Neural progenitor cell (in vitro differentiated cells): ENCODE data around the gene ADCY6. TPM values are rescaled to one million over a fixed set of nuclear protein-coding genes. Genes with fewer than 3 reads are reported as not detected.
A peak's percentile ranks its signal among the peaks of the same experiment; 100 is the strongest.

Experiments used
- DNase-seq: peaks from one replicate; pipeline ENCODE4 v3.0.0-alpha.2; 2016; ENCODE audit warnings: low spot score
- H2AFZ ChIP-seq: fragments of 200-600 bp; sonication (generic); replicated peaks from 2 replicates; pipeline ENCODE4 v1.6.1; 2016; ENCODE audit warnings: antibody characterized with exemption
- H3F3A ChIP-seq: fragments of 200-600 bp; sonication (generic); 2 replicates; pipeline ENCODE4 v1.6.1; 2016; ENCODE audit warnings: antibody characterized with exemption, low read depth
- H3K27ac ChIP-seq: fragments of 200-600 bp; sonication (generic); 2 replicates; pipeline ENCODE4 v1.5.1; 2016; ENCODE audit warnings: mild to moderate bottlenecking
- H3K27me3 ChIP-seq: fragments of 200-600 bp; sonication (generic); 2 replicates; pipeline ENCODE4 v1.6.1; 2016; ENCODE audit warnings: mild to moderate bottlenecking, moderate library complexity
- H3K36me3 ChIP-seq: fragments of 200-600 bp; sonication (generic); 2 replicates; pipeline ENCODE4 v1.5.1; 2016
- H3K4me1 ChIP-seq: fragments of 200-600 bp; sonication (generic); 2 replicates; pipeline ENCODE4 v1.6.1; 2016; ENCODE audit warnings: mixed run types
- H3K4me2 ChIP-seq: fragments of 200-600 bp; sonication (generic); 2 replicates; pipeline ENCODE4 v1.6.1; 2016
- H3K4me3 ChIP-seq: fragments of 200-600 bp; sonication (generic); 2 replicates; pipeline ENCODE4 v1.5.1; 2016
- H3K79me2 ChIP-seq: fragments of 200-600 bp; sonication (generic); 2 replicates; pipeline ENCODE4 v1.6.1; 2016; ENCODE audit warnings: low read depth
- H3K9ac ChIP-seq: fragments of 200-600 bp; sonication (generic); 2 replicates; pipeline ENCODE4 v1.6.1; 2016
- H3K9me3 ChIP-seq: fragments of 200-600 bp; sonication (generic); 2 replicates; pipeline ENCODE4 v1.5.1; 2016; ENCODE audit warnings: low read depth
- H4K20me1 ChIP-seq: fragments of 200-600 bp; sonication (generic); 2 replicates; pipeline ENCODE4 v1.6.1; 2016; ENCODE audit warnings: low read depth
- H3K27ac Mint-ChIP-seq: 3 replicates; pipeline ENCODE4 v1.8.0; 2021; ENCODE audit warnings: mixed read lengths
- H3K27me3 Mint-ChIP-seq: 2 replicates; pipeline ENCODE4 v1.8.0; 2022; ENCODE audit warnings: low read depth, mild to moderate bottlenecking, inconsistent platforms, moderate library complexity, mixed read lengths; ENCODE audit not compliant: insufficient read depth
- H3K36me3 Mint-ChIP-seq: 3 replicates; pipeline ENCODE4 v1.8.0; 2021; ENCODE audit warnings: mixed read lengths
- H3K4me1 Mint-ChIP-seq: 3 replicates; pipeline ENCODE4 v1.8.0; 2021; ENCODE audit warnings: mixed read lengths
- H3K4me3 Mint-ChIP-seq: 3 replicates; pipeline ENCODE4 v1.8.0; 2021; ENCODE audit warnings: mild to moderate bottlenecking, moderate library complexity, mixed read lengths
- H3K9me3 Mint-ChIP-seq: 3 replicates; pipeline ENCODE4 v1.8.0; 2020; ENCODE audit warnings: mixed read lengths
- CTCF ChIP-seq: fragments of 200-600 bp; sonication (generic); IDR thresholded peaks from 2 replicates; pipeline ENCODE4 v1.5.1; 2017; ENCODE audit warnings: antibody characterized with exemption, mild to moderate bottlenecking
- EZH2 ChIP-seq: fragments of 200-600 bp; sonication (generic); IDR thresholded peaks from 2 replicates; pipeline ENCODE4 v1.6.1; 2017; ENCODE audit warnings: antibody characterized with exemption, mild to moderate bottlenecking, moderate library complexity
- EZH2phosphoT487 ChIP-seq: fragments of 200-600 bp; sonication (generic); IDR thresholded peaks from 2 replicates; pipeline ENCODE4 v1.6.1; 2017; ENCODE audit warnings: antibody characterized with exemption
- total RNA-seq: library from RNA; depleted of rRNA; stranded (reverse); fragments of >200 nt; gene quantifications from 2 replicates; pipeline ENCODE4 v1.2.3, GENCODE V29; 2015; ENCODE audit warnings: low replicate concordance

ADCY6 gene
- total RNA-seq, 1 donor from 2014 or later: 22.4 TPM

- no peak overlapping the region for H3K27ac ChIP-seq
- peaks cover 62% of the 10 kb centered on the region for H3K4me1 Mint-ChIP-seq
- H4K20me1 ChIP-seq: peaks cover 11% of the 10 kb centered on the region
- peak overlapping the region; percentile 94 for H3K4me3 Mint-ChIP-seq
- no peaks in the 10 kb centered on the region for H3K36me3 Mint-ChIP-seq
- H3K9me3 ChIP-seq: no peaks in the 10 kb centered on the region
- H3K4me1 ChIP-seq: peaks cover 40% of the 10 kb centered on the region
- H3K4me3 ChIP-seq: peak overlapping the region; percentile 79
- peak overlapping the region; percentile 89 for H3K4me2 ChIP-seq
- peak overlapping the region; percentile 82 for H2AFZ ChIP-seq
- H3K27me3 Mint-ChIP-seq: peaks cover 13% of the 10 kb centered on the region
- H3K9me3 Mint-ChIP-seq: no peaks in the 10 kb centered on the region
- H3K27ac Mint-ChIP-seq: no peak overlapping the region
- H3K79me2 ChIP-seq: peaks cover 6% of the 10 kb centered on the region
- H3K27me3 ChIP-seq: peaks cover 20% of the 10 kb centered on the region
- no peaks in the 10 kb centered on the region for H3K36me3 ChIP-seq
- H3K9ac ChIP-seq: peak overlapping the region; percentile 51
- H3F3A ChIP-seq: peaks cover 47% of the 10 kb centered on the region
- DNase-seq: peak; percentile 90
- no peak for TF ChIP-seq EZH2
- TF ChIP-seq CTCF: peak; percentile 96
- TF ChIP-seq EZH2phosphoT487: no peak
Observed at GRCh38 chr12:48814262-48815125, 25.6 kb upstream of the ADCY6 start.

- Mint-ChIP-seq H3K27ac (no peak overlapping the region), H3K9me3 (no peaks in the 10 kb centered on the region), H3K36me3 (no peaks in the 10 kb centered on the region), H3K4me3 (peak overlapping the region; percentile 94), H3K27me3 (peaks cover 11% of the 10 kb centered on the region), H3K4me1 (peaks cover 54% of the 10 kb centered on the region)
- Histone ChIP-seq H2AFZ (peak overlapping the region; percentile 82), H3K27ac (no peak overlapping the region), H3K4me3 (peak overlapping the region; percentile 79), H4K20me1 (peaks cover 9% of the 10 kb centered on the region), H3K27me3 (peaks cover 20% of the 10 kb centered on the region), H3K36me3 (no peaks in the 10 kb centered on the region), H3F3A (peaks cover 41% of the 10 kb centered on the region), H3K9ac (no peak overlapping the region), H3K79me2 (no peaks in the 10 kb centered on the region), H3K9me3 (no peaks in the 10 kb centered on the region), H3K4me2 (peak overlapping the region; percentile 89), H3K4me1 (peaks cover 37% of the 10 kb centered on the region)
- TF ChIP-seq EZH2phosphoT487 (no peak), CTCF (peak; percentile 9)
- DNase-seq: peak; percentile 70
Observed at GRCh38 chr12:48813465-48814261, 24.8 kb upstream of the ADCY6 start.

GRCh38 chr12:48812389-48812788 is 23.5 kb upstream of the ADCY6 start:
- DNase-seq: no peak
- Histone ChIP-seq H3K9ac (no peak overlapping the region), H3K27me3 (peaks cover 15% of the 10 kb centered on the region), H3K4me1 (peaks cover 32% of the 10 kb centered on the region), H2AFZ (no peak overlapping the region), H3K27ac (no peak overlapping the region), H3K36me3 (no peaks in the 10 kb centered on the region), H3F3A (peaks cover 36% of the 10 kb centered on the region), H3K4me3 (no peak overlapping the region), H3K4me2 (no peak overlapping the region), H3K79me2 (no peaks in the 10 kb centered on the region), H4K20me1 (peaks cover 9% of the 10 kb centered on the region), H3K9me3 (no peaks in the 10 kb centered on the region)
- no peaks in the 10 kb centered on the region for H3K36me3 Mint-ChIP-seq
- peaks cover 9% of the 10 kb centered on the region for H3K27me3 Mint-ChIP-seq
- peaks cover 51% of the 10 kb centered on the region for H3K4me1 Mint-ChIP-seq
- TF ChIP-seq CTCF (no peak), EZH2 (no peak), EZH2phosphoT487 (no peak)
- H3K27ac Mint-ChIP-seq: peak overlapping the region; percentile 78
- peak overlapping the region; percentile 75 for H3K4me3 Mint-ChIP-seq
- no peaks in the 10 kb centered on the region for H3K9me3 Mint-ChIP-seq
